Activated CD8-positive, alpha-beta memory T cell treated with anti-CD3 and anti-CD28 coated beads, Interleukin-2, amount 50 U/mL, for 1 hour (primary cell): Measurements from ENCODE around the gene GPR26.
"Not testable (repeated sequence)": the region's sequence is repeated elsewhere in the genome, so short reads cannot be mapped to it uniquely, and the experiment has no call there.

Experiments
- DNase-seq: peaks from one replicate; pipeline ENCODE4 v3.0.0-alpha.2; 2020; ENCODE audit errors: extremely low read depth

Gene GPR26

GRCh38 chr10:123717336-123717735 is 51.2 kb downstream of the GPR26 start:
- DNase-seq = no peak

- DNase-seq = no peak
Observed at GRCh38 chr10:123718544-123719060, 52.4 kb downstream of the GPR26 start.

GRCh38 chr10:123720536-123720935 is 54.4 kb downstream of the GPR26 start:
- DNase-seq = no peak

- no peak for DNase-seq
Observed at GRCh38 chr10:123721441-123722049, 55.4 kb downstream of the GPR26 start.

GRCh38 chr10:123722351-123722750 is 56.2 kb downstream of the GPR26 start:
- DNase-seq = no peak

- no peak for DNase-seq
Observed at GRCh38 chr10:123724747-123725146, 58.6 kb downstream of the GPR26 start.

GRCh38 chr10:123726381-123726780 is 60.2 kb downstream of the GPR26 start:
- no peak for DNase-seq

- no peak for DNase-seq
Observed at GRCh38 chr10:123726836-123727235, 60.7 kb downstream of the GPR26 start.

GRCh38 chr10:123729523-123729922 is 63.4 kb downstream of the GPR26 start:
- DNase-seq = no peak

- not testable (repeated sequence) for DNase-seq
Observed at GRCh38 chr10:123736917-123737316, 70.8 kb downstream of the GPR26 start.

- DNase-seq = no peak
Observed at GRCh38 chr10:123741146-123741545, 75.0 kb downstream of the GPR26 start.

- DNase-seq = no peak
Observed at GRCh38 chr10:123741711-123742110, 75.6 kb downstream of the GPR26 start.

- no peak for DNase-seq
Observed at GRCh38 chr10:123742751-123743440, 76.7 kb downstream of the GPR26 start.

- DNase-seq = no peak
Observed at GRCh38 chr10:123743441-123744223, 77.5 kb downstream of the GPR26 start.

- DNase-seq = no peak
Observed at GRCh38 chr10:123744224-123744536, 78.0 kb downstream of the GPR26 start.
